SK-N-SH (cell line): ENCODE data around the gene LIPE. TPM values are rescaled to one million over a fixed set of nuclear protein-coding genes. Genes with fewer than 3 reads are reported as not detected.

Source experiments
- CTCF ChIA-PET: fragments of 300-600, 350-600 bp; formaldehyde crosslinking; extraction: SDS; loops from one replicate; lab custom pipeline; 2021; lab: Yijun Ruan, JAX
- POLR2A ChIA-PET: fragments of 350-600 bp; sonication (Branson Sonifier 250); formaldehyde crosslinking; extraction: SDS; loops from one replicate; lab custom pipeline; 2020; ENCODE audit warnings: antibody characterized with exemption, inconsistent platforms; lab: Yijun Ruan, JAX
- DNase-seq: peaks from one replicate; pipeline ENCODE4 v3.0.0; 2012
- H2AFZ ChIP-seq: fragments of 200-600 bp; sonication (generic); 2 replicates; pipeline ENCODE4 v1.8.1; 2016; ENCODE audit warnings: antibody characterized with exemption, mild to moderate bottlenecking, low read depth
- H3F3A ChIP-seq: fragments of 200-600 bp; sonication (generic); replicated peaks from 2 replicates; pipeline ENCODE3; 2016; ENCODE audit warnings: antibody characterized with exemption, mild to moderate bottlenecking; ENCODE audit not compliant: insufficient read depth
- H3K27ac ChIP-seq, 2 experiments: fragments of 200-500 bp in 1 of 2; fragments of 200-600 bp in 1 of 2; sonication (Bioruptor generic) in 1 of 2; sonication (generic), shearing (Covaris generic) in 1 of 2; 2 replicates each; pipeline versions ENCODE4 v1.5.1 to v1.6.1; 2014 to 2016; ENCODE audit warnings: low read depth in 2 of 2, inconsistent platforms in 1 of 2, low read length in 1 of 2, mild to moderate bottlenecking in 1 of 2, mixed read lengths in 1 of 2
- H3K27me3 ChIP-seq: fragments of 200-600 bp; sonication (generic), shearing (Covaris generic); 2 replicates; pipeline ENCODE4 v1.6.1; 2016; ENCODE audit warnings: mixed run types; ENCODE audit not compliant: insufficient read depth
- H3K36me3 ChIP-seq, 2 experiments: fragments of 200-500 bp in 1 of 2; fragments of 200-600 bp in 1 of 2; sonication (Bioruptor generic) in 1 of 2; sonication (generic) in 1 of 2; replicated peaks in 1 of 2; 2 replicates each; pipeline versions ENCODE3 to v1.5.1; 2014 to 2016; ENCODE audit warnings: low read length in 1 of 2, mild to moderate bottlenecking in 1 of 2; ENCODE audit not compliant: insufficient read depth in 2 of 2, control insufficient read depth in 1 of 2
- H3K4me1 ChIP-seq, 2 experiments: fragments of 200-500 bp in 1 of 2; fragments of 200-600 bp in 1 of 2; sonication (Bioruptor generic) in 1 of 2; sonication (generic), shearing (Covaris generic) in 1 of 2; 2 replicates each; pipeline versions ENCODE4 v1.5.1 to v1.6.1; 2014 to 2016; ENCODE audit warnings: low read depth in 1 of 2, low read length in 1 of 2, mixed run types in 1 of 2; ENCODE audit not compliant: insufficient read depth in 2 of 2, control insufficient read depth in 1 of 2
- H3K4me2 ChIP-seq: fragments of 200-600 bp; sonication (generic), shearing (Covaris generic); 2 replicates; pipeline ENCODE4 v1.6.1; 2017; ENCODE audit warnings: mixed run types
- H3K4me3 ChIP-seq, 2 experiments: fragments of 200-500 bp in 1 of 2; fragments of 200-600 bp in 1 of 2; sonication (Bioruptor generic) in 1 of 2; sonication (generic), shearing (Covaris generic) in 1 of 2; 2 replicates each; pipeline versions ENCODE4 v1.5.1 to v1.8.1; 2014 to 2016; ENCODE audit warnings: low read depth in 2 of 2, inconsistent platforms in 1 of 2, low read length in 1 of 2, mild to moderate bottlenecking in 1 of 2, mixed read lengths in 1 of 2, moderate library complexity in 1 of 2
- H3K79me2 ChIP-seq: fragments of 200-600 bp; sonication (generic); 2 replicates; pipeline ENCODE4 v1.8.1; 2017; ENCODE audit warnings: mild to moderate bottlenecking; ENCODE audit not compliant: insufficient read depth
- H3K9ac ChIP-seq: fragments of 200-600 bp; sonication (generic); 2 replicates; pipeline ENCODE4 v1.6.1; 2017; ENCODE audit warnings: mixed run types
- H3K9me2 ChIP-seq: fragments of 200-600 bp; sonication (generic); 2 replicates; pipeline ENCODE4 v1.6.1; 2017; ENCODE audit warnings: mixed run types
- H3K9me3 ChIP-seq: fragments of 200-600 bp; sonication (generic); 2 replicates; pipeline ENCODE4 v1.6.1; 2017; ENCODE audit warnings: mixed run types, mild to moderate bottlenecking, moderate library complexity
- H4K20me1 ChIP-seq: fragments of 200-600 bp; sonication (generic); 2 replicates; pipeline ENCODE4 v1.6.1; 2017; ENCODE audit warnings: mild to moderate bottlenecking, mixed run types; ENCODE audit not compliant: insufficient read depth
- CHD2 ChIP-seq: fragments of 150-350 bp; IDR thresholded peaks from 2 replicates; pipeline ENCODE4 v1.6.1; 2018; ENCODE audit warnings: low read length; ENCODE audit not compliant: partially characterized antibody
- CTCF ChIP-seq: fragments of 200-600 bp; sonication (generic); IDR thresholded peaks from 2 replicates; pipeline ENCODE4 v1.6.1; 2017; ENCODE audit warnings: antibody characterized with exemption, mild to moderate bottlenecking, moderate library complexity
- EP300 ChIP-seq, 2 experiments: IDR thresholded peaks; 2 replicates each; pipeline versions ENCODE4 v1.4.0 to v1.6.1; 2012; ENCODE audit warnings: borderline replicate concordance in 1 of 2, low read depth in 1 of 2, low read length in 1 of 2
- FOXM1 ChIP-seq: IDR thresholded peaks from 2 replicates; pipeline ENCODE4 v1.4.0; 2012; ENCODE audit warnings: low read depth, mild to moderate bottlenecking
- GABPA ChIP-seq: IDR thresholded peaks from 2 replicates; pipeline ENCODE4 v1.4.0; 2012; ENCODE audit warnings: low read depth, mild to moderate bottlenecking
- JUND ChIP-seq: IDR thresholded peaks from 2 replicates; pipeline ENCODE4 v1.4.0; 2012
- MEF2A ChIP-seq: IDR thresholded peaks from 2 replicates; pipeline ENCODE4 v1.4.0; 2012; ENCODE audit warnings: low read depth, borderline replicate concordance
- MXI1 ChIP-seq: IDR thresholded peaks from 2 replicates; pipeline ENCODE4 v1.6.1; 2012; ENCODE audit warnings: mild to moderate bottlenecking, low read depth, low read length, improper control_type of control experiment
- NFIC ChIP-seq: IDR thresholded peaks from 2 replicates; pipeline ENCODE4 v1.4.0; 2012; ENCODE audit warnings: borderline replicate concordance
- RAD21 ChIP-seq: IDR thresholded peaks from 2 replicates; pipeline ENCODE4 v1.6.1; 2012; ENCODE audit warnings: mild to moderate bottlenecking, low read length
- RCOR1 ChIP-seq: fragments of 150-350 bp; IDR thresholded peaks from 2 replicates; pipeline ENCODE4 v1.6.1; 2017; ENCODE audit warnings: antibody characterized with exemption, low read length
- RFX5 ChIP-seq: IDR thresholded peaks from 2 replicates; pipeline ENCODE4 v1.6.1; 2012; ENCODE audit warnings: mild to moderate bottlenecking, improper control_type of control experiment, low read length
- RXRA ChIP-seq: IDR thresholded peaks from 2 replicates; pipeline ENCODE4 v1.4.0; 2012; ENCODE audit warnings: low read depth, mild to moderate bottlenecking, borderline replicate concordance
- SMC3 ChIP-seq: IDR thresholded peaks from 2 replicates; pipeline ENCODE4 v1.6.1; 2012; ENCODE audit warnings: low read depth, low read length, improper control_type of control experiment
- TAF1 ChIP-seq: IDR thresholded peaks from 2 replicates; pipeline ENCODE4 v1.6.1; 2012; ENCODE audit warnings: low read depth, mild to moderate bottlenecking, low read length, moderate library complexity, borderline replicate concordance
- TCF12 ChIP-seq: IDR thresholded peaks from 2 replicates; pipeline ENCODE4 v1.4.0; 2012
- USF2 ChIP-seq: fragments of 150-350 bp; IDR thresholded peaks from 2 replicates; pipeline ENCODE4 v1.6.1; 2017; ENCODE audit warnings: antibody characterized with exemption, low read length, low read depth, borderline replicate concordance
- YY1 ChIP-seq: IDR thresholded peaks from 2 replicates; pipeline ENCODE4 v1.4.0; 2012; ENCODE audit warnings: low read depth, mild to moderate bottlenecking
- WGBS: methylation state at CpG from one replicate; pipeline ENCODE4 v1.1.6; 2017; ENCODE audit warnings: low lambda C conversion rate; 5-methylcytosine and 5-hydroxymethylcytosine counted together
- polyA plus RNA-seq, 3 experiments: library from polyadenylated mRNA; depleted of rRNA; stranded (reverse); fragments of >200 nt; gene quantifications; 2 replicates each; pipeline ENCODE4 v1.2.3, GENCODE V29; 2012
- TF ChIP-seq, protein P1 (sequence below): IDR thresholded peaks from 2 replicates; pipeline ENCODE4; 2012
- TF ChIP-seq, protein P2 (sequence below): IDR thresholded peaks from 2 replicates; pipeline ENCODE4 v1.4.0; 2012; ENCODE audit warnings: low read depth, borderline replicate concordance
- TF ChIP-seq, protein P3 (sequence below): IDR thresholded peaks from 2 replicates; pipeline ENCODE4 v1.4.0; 2012; ENCODE audit warnings: low read depth

LIPE gene
- polyA plus RNA-seq, 1 of the 3 experiments (the other 2 are of a cell fraction), result 4.4 TPM

- H3K9me3 ChIP-seq, result no peaks in the 10 kb centered on the region
- TF ChIP-seq EP300 (IDR thresholded peaks at IDR 0.05; ENCODE audit: borderline replicate concordance in 1 of 2, low read depth in 1 of 2, low read length in 1 of 2), result no peak
- TF ChIP-seq, all 33 proteins: peak for 0
- no peaks in the 10 kb centered on the region; the same call in 1 of the 2 replicates for H3K27me3 ChIP-seq
- no peaks in the 10 kb centered on the region for H3K36me3 ChIP-seq
- no peaks in the 10 kb centered on the region for H3F3A ChIP-seq
- POLR2A ChIA-PET, result no interaction called here
- H3K9ac ChIP-seq, result no peak overlapping the region
- no peak for DNase-seq
- no peak overlapping the region for H3K27ac ChIP-seq
- no peaks in the 10 kb centered on the region for H3K9me2 ChIP-seq
- H3K79me2 ChIP-seq, result no peaks in the 10 kb centered on the region
- H3K4me1 ChIP-seq, result no peaks in the 10 kb centered on the region
- no peaks in the 10 kb centered on the region for H4K20me1 ChIP-seq
- CTCF ChIA-PET, result interaction anchor here (0.7 to 3.2 kb wide), 5 partner anchors 15 to 920 kb away, joined by 3 to 19 read pairs (median 8); partner anchors contain the start of gene CEACAM1
- no peak overlapping the region for H3K4me2 ChIP-seq
- H2AFZ ChIP-seq, result no peak overlapping the region
- 30% methylated on average over 1 of the region's 1 CpG for WGBS
- no peak overlapping the region for H3K4me3 ChIP-seq
Observed at GRCh38 chr19:42455621-42456081, 28.5 kb upstream of the LIPE start.

DNA sequence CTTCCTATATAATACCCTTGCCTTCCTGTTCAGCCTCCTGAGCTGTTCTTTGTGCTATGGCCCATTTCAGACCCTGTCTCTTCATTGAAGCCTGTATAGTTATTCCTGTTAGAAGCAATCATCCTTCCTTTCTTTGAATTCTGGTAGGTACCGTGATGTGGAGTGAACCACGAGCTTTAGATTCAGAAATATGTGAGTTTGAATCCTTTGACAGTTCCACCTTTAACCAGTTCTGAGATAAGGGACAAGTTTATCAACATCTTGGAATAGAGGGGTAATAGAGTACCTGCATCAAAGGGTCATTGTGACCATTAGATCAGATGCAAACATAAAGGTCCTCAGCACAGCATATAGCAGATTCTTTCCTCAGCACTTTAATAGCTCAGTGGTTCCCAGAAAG, 27.9 kb upstream of the LIPE start:
- POLR2A ChIA-PET, result no interaction called here
- no peaks in the 10 kb centered on the region for H3F3A ChIP-seq
- H3K4me1 ChIP-seq, result peaks cover 0 to 3% of the 10 kb centered on the region in 2 experiments; a peak in 2 of 4 replicates
- TF ChIP-seq, protein P1, sequence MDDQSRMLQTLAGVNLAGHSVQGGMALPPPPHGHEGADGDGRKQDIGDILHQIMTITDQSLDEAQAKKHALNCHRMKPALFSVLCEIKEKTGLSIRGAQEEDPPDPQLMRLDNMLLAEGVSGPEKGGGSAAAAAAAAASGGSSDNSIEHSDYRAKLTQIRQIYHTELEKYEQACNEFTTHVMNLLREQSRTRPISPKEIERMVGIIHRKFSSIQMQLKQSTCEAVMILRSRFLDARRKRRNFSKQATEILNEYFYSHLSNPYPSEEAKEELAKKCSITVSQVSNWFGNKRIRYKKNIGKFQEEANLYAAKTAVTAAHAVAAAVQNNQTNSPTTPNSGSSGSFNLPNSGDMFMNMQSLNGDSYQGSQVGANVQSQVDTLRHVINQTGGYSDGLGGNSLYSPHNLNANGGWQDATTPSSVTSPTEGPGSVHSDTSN, result no peak
- no peak for TF ChIP-seq RFX5
- no peak for TF ChIP-seq RAD21
- no peak for TF ChIP-seq RCOR1
- no peak for TF ChIP-seq TCF12
- TF ChIP-seq USF2, result no peak
- TF ChIP-seq CTCF, result no peak
- no peak for TF ChIP-seq NFIC
- TF ChIP-seq MXI1, result no peak
- TF ChIP-seq GABPA, result no peak
- TF ChIP-seq YY1, result no peak
- TF ChIP-seq MEF2A, result no peak
- TF ChIP-seq, protein P2, sequence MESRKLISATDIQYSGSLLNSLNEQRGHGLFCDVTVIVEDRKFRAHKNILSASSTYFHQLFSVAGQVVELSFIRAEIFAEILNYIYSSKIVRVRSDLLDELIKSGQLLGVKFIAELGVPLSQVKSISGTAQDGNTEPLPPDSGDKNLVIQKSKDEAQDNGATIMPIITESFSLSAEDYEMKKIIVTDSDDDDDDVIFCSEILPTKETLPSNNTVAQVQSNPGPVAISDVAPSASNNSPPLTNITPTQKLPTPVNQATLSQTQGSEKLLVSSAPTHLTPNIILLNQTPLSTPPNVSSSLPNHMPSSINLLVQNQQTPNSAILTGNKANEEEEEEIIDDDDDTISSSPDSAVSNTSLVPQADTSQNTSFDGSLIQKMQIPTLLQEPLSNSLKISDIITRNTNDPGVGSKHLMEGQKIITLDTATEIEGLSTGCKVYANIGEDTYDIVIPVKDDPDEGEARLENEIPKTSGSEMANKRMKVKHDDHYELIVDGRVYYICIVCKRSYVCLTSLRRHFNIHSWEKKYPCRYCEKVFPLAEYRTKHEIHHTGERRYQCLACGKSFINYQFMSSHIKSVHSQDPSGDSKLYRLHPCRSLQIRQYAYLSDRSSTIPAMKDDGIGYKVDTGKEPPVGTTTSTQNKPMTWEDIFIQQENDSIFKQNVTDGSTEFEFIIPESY, result no peak
- TF ChIP-seq CHD2, result no peak
- TF ChIP-seq FOXM1, result no peak
- TF ChIP-seq TAF1, result no peak
- no peak for TF ChIP-seq SMC3
- TF ChIP-seq, protein P3, sequence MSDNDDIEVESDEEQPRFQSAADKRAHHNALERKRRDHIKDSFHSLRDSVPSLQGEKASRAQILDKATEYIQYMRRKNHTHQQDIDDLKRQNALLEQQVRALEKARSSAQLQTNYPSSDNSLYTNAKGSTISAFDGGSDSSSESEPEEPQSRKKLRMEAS, result no peak
- TF ChIP-seq RXRA, result no peak
- no peak for TF ChIP-seq JUND
- no peak overlapping the region for H2AFZ ChIP-seq
- no peaks in the 10 kb centered on the region for H3K36me3 ChIP-seq
- no peak overlapping the region for H3K27ac ChIP-seq
- H3K79me2 ChIP-seq, result no peaks in the 10 kb centered on the region
- 44% methylated on average over 2 of the region's 2 CpGs for WGBS
- no peak overlapping the region for H3K9ac ChIP-seq
- H4K20me1 ChIP-seq, result no peaks in the 10 kb centered on the region
- no peak overlapping the region for H3K4me3 ChIP-seq
- H3K9me2 ChIP-seq, result no peaks in the 10 kb centered on the region
- CTCF ChIA-PET, result interaction anchor here (0.7 to 3.2 kb wide), 8 partner anchors 9 to 919 kb away, joined by 3 to 19 read pairs (median 4); partner anchors contain the start of gene CEACAM1
- no peak for DNase-seq
- no peaks in the 10 kb centered on the region; the same call in 1 of the 2 replicates for H3K27me3 ChIP-seq
- no peak overlapping the region for H3K4me2 ChIP-seq
- H3K9me3 ChIP-seq, result no peaks in the 10 kb centered on the region
